Right lobe of liver (tissue), 6 donors: Measurements from ENCODE around the gene SULT1C3. TPM values are rescaled to one million over a fixed set of nuclear protein-coding genes. Genes with fewer than 3 reads are reported as not detected.
A peak's percentile ranks its signal among the peaks of the same experiment; 100 is the strongest.

Experiments used
- ATAC-seq, 4 donors: fragments of 200-7000 bp; cut with Tn5 transposase; one replicate each; pipeline ENCODE4 v1.9.1; 2020; ENCODE audit warnings: mild to moderate bottlenecking in 4 of 4, moderate library complexity in 4 of 4
- DNase-seq, 3 donors: peaks; one replicate each; pipeline ENCODE4 v3.0.0-alpha.2; 2020
- H3K27ac ChIP-seq, 3 donors: fragments of 200-600 bp; one replicate each; pipeline ENCODE4 v1.8.0; 2022
- H3K27me3 ChIP-seq, 2 donors: fragments of 200-600 bp; one replicate each; pipeline ENCODE4 v1.8.0; 2022
- H3K36me3 ChIP-seq, 4 donors: fragments of 200-600 bp; sonication (generic) in 1 of 4; one replicate each; pipeline versions ENCODE4 v1.5.1 to v1.8.0; 2017 to 2022; ENCODE audit warnings: control low read depth in 1 of 4
- H3K4me1 ChIP-seq, 4 donors: fragments of 200-600 bp; sonication (generic) in 1 of 4; one replicate each; pipeline versions ENCODE4 v1.5.1 to v1.8.0; 2017 to 2022; ENCODE audit warnings: control low read depth in 1 of 4
- H3K4me3 ChIP-seq, 3 donors: fragments of 200-600 bp; one replicate each; pipeline ENCODE4 v1.8.0; 2022
- H3K9me3 ChIP-seq, 4 donors: fragments of 200-600 bp; sonication (generic) in 1 of 4; one replicate each; pipeline versions ENCODE4 v1.5.1 to v1.8.0; 2017 to 2022; ENCODE audit warnings: control low read depth in 1 of 4
- POLR2A ChIP-seq: fragments of 450-650 bp; IDR thresholded peaks from one replicate; pipeline ENCODE4 v1.6.1; 2017; ENCODE audit warnings: antibody characterized with exemption, mild to moderate bottlenecking
- WGBS: methylation state at CpG from one replicate; pipeline ENCODE4 v1.1.6; 2018; ENCODE audit warnings: low coverage, low lambda C conversion rate; ENCODE audit not compliant: insufficient coverage; ENCODE audit errors: missing lambda C conversion rate; 5-methylcytosine and 5-hydroxymethylcytosine counted together
- intact Hi-C, 2 donors: fragments of 100-400 bp; cut with DNase I; formaldehyde crosslinking; loops; one replicate each; pipeline versions ENCODE4 v1.11.2 to v1.14.1; 2022
- total RNA-seq, 6 experiments: library from RNA; depleted of rRNA in 2 of 6; stranded (reverse); fragments of >200 nt in 2 of 6; fragmentation: NEBNext Ultra II Directional in 3 of 6; extraction: Animal tissue kit (Norgen Biotek cat#: 25700) in 3 of 6; gene quantifications; one replicate each; pipeline versions ENCODE4 v1.1.0 to v1.2.4, GENCODE V29; 2016 to 2023
- TF ChIP-seq, protein P1 (sequence below), 4 donors: fragments of 200-600 bp in 3 of 4; fragments of 450-650 bp in 1 of 4; IDR thresholded peaks; one replicate each; pipeline versions ENCODE4 v1.5.1 to v1.8.0; 2016 to 2022; ENCODE audit warnings: antibody characterized with exemption in 4 of 4, mild to moderate bottlenecking in 2 of 4
- donor health status: DM: no; HTN: yes; CAD: no.
- donor health status: DM: no; HTN: no; CAD: no.
- donor health status: DM: no; HTN: no; CAD: no.
- donor health status: DM: no; HTN: yes; CAD: no.
- donor health status: DM: no; HTN: yes; CAD: no.

The SULT1C3 gene
- total RNA-seq, 6 experiments from 2014 or later = not detected

DNA sequence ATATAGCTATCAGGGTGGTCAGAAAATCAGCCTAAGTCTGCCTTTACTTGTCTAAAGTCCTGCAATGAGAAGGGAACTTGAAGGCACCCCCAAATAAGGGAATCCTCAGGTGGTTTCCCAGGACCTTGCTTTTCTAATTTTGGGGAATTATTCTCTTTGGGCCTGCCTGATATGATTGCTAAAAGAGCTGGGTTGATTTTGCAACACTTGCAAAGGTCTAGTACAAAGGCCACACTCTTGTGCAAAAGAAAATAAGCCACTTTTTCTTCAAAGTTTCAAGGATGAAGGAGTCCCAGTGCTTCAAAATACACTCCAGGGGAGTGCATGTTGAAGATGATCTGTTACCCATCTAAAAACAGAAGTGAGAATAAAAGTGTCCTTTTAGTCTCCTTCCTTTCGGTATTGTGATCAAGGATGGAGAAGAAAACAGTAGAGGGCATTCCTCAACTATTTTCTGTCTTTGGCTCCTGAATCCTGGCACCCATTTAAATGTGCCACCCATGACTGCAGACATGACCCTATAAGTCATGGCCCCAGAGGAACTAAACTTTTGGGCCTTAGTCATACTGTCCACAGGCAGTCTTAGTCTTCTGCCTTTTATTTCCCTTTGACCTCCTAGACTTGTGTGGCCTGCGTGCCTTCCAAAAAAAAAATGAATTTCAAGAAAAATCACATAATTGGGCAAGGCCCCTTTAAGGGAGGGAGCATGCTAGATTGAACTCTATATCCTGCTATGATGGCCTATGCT is 5.1 kb downstream of the SULT1C3 start:
- intact Hi-C loops = no loop called here
- Histone ChIP-seq H3K27ac (peak overlapping the region in 1 of 3 donors; percentile 38), H3K9me3 (no peaks in the 10 kb centered on the region), H3K36me3 (no peaks in the 10 kb centered on the region), H3K27me3 (no peaks in the 10 kb centered on the region), H3K4me3 (no peak overlapping the region), H3K4me1 (peaks cover 0 to 11% (median 0%) of the 10 kb centered on the region in 4 donors)
- TF ChIP-seq, protein P1, sequence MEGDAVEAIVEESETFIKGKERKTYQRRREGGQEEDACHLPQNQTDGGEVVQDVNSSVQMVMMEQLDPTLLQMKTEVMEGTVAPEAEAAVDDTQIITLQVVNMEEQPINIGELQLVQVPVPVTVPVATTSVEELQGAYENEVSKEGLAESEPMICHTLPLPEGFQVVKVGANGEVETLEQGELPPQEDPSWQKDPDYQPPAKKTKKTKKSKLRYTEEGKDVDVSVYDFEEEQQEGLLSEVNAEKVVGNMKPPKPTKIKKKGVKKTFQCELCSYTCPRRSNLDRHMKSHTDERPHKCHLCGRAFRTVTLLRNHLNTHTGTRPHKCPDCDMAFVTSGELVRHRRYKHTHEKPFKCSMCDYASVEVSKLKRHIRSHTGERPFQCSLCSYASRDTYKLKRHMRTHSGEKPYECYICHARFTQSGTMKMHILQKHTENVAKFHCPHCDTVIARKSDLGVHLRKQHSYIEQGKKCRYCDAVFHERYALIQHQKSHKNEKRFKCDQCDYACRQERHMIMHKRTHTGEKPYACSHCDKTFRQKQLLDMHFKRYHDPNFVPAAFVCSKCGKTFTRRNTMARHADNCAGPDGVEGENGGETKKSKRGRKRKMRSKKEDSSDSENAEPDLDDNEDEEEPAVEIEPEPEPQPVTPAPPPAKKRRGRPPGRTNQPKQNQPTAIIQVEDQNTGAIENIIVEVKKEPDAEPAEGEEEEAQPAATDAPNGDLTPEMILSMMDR (IDR thresholded peaks at IDR 0.05) = no peak
- no peak for TF ChIP-seq POLR2A
- peak in 3 of 4 donors; percentile 39 to 77 (median 51) for ATAC-seq
- no peak for DNase-seq
- 83% methylated on average over 2 of the region's 2 CpGs for WGBS

DNA sequence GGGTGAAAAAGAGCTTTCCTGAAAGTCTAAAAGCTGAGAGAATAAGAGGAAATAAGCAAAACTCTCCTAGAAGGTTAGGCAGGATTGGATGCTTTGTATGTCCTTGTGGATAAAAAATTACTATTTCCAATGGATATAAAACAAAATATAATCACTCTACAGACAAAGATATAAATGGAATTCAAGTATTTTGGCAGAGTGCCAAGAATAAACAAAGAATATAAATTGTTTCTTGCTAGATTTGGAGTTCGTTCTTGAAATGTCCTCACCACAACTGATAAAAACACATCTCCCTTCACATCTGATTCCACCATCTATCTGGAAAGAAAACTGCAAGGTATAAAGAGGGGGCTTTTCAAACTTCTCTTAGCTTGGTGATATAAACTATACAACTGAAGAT is 13.3 kb downstream of the SULT1C3 start:
- no peak for DNase-seq
- H3K4me3 ChIP-seq = no peak overlapping the region
- intact Hi-C loops = no loop called here
- no peaks in the 10 kb centered on the region for H3K27me3 ChIP-seq
- WGBS = 63% methylated on average over 1 of the region's 1 CpG
- no peaks in the 10 kb centered on the region for H3K4me1 ChIP-seq
- no peaks in the 10 kb centered on the region for H3K36me3 ChIP-seq
- H3K27ac ChIP-seq = no peak overlapping the region
- TF ChIP-seq POLR2A = no peak
- TF ChIP-seq, protein P1 (IDR thresholded peaks at IDR 0.05) = no peak
- ATAC-seq = no peak
- H3K9me3 ChIP-seq = no peaks in the 10 kb centered on the region

DNA sequence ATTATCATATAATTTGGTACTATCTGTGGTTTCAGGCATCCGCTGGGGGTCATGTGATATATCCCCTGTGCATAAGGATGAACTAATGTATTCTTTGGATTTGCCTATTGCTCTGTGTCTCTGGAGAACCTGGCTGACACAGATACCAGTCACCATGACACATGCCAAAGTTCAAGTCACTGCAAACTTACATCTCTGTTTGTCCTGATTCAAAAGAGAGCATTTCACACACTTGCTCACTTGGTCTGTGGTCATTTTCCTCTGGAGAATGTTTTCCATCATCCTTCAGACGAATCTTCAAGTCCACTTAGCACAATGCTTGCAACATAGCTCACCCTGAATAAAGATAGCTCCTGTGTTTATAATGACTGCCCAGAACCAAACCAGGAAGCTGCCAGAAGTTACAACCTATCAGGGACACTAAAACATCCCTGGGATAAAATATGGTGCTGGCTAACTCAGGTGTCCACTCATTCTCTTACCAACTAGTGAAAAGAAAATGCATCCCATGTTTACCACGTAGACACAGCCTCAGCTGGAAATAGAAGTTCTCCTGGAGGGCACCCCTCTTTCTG is 18.1 kb downstream of the SULT1C3 start:
- Histone ChIP-seq H3K27me3 (no peaks in the 10 kb centered on the region), H3K4me3 (no peak overlapping the region), H3K36me3 (no peaks in the 10 kb centered on the region), H3K27ac (no peak overlapping the region), H3K4me1 (no peaks in the 10 kb centered on the region), H3K9me3 (no peaks in the 10 kb centered on the region)
- TF ChIP-seq, protein P1 (IDR thresholded peaks at IDR 0.05) = no peak
- no peak for TF ChIP-seq POLR2A
- DNase-seq (no peak), ATAC-seq (peak in 1 of 4 donors; percentile 50)
- intact Hi-C loops = no loop called here
- 31% methylated on average over 3 of the region's 3 CpGs for WGBS

DNA sequence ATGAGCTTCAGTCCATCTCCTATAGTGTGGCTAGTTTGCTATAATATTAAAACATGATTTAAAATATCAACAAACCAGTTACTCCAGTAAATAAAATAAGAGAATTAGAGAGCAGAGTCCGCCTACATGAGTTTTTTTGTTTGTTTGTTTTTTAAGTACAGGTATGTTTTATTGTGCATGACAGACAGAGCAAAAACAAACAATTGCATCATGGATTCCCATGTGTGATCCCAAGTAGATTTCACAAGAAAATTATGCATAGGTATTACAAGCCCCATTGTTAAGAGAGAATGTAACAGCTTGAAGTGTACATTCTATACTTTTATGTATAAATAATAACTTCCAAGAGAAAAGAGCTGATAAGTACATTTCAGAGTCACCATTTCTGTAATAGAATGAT is 21.0 kb downstream of the SULT1C3 start:
- Histone ChIP-seq H3K4me3 (no peak overlapping the region), H3K27ac (no peak overlapping the region), H3K36me3 (no peaks in the 10 kb centered on the region), H3K27me3 (no peaks in the 10 kb centered on the region), H3K4me1 (no peaks in the 10 kb centered on the region), H3K9me3 (no peaks in the 10 kb centered on the region)
- no peak for ATAC-seq
- 73% methylated on average over 1 of the region's 1 CpG for WGBS
- TF ChIP-seq, protein P1 (IDR thresholded peaks at IDR 0.05) = no peak
- TF ChIP-seq POLR2A = no peak
- intact Hi-C loops = no loop called here
- DNase-seq = no peak
